ENCODE measurements around the gene PTPRG. TPM values are rescaled to one million over a fixed set of nuclear protein-coding genes. Genes with fewer than 3 reads are reported as not detected.

PTPRG gene
- total and polyA plus RNA-seq, 2 experiments from 2014 or later: 8.5 to 34.9 TPM

GRCh38 chr3:61796911-61797310 lies 235.5 kb downstream of the PTPRG start:
- H3K36me3 ChIP-seq (replicated peaks; ENCODE audit: insufficient read depth, low read depth): no peaks in the 10 kb centered on the region
- no peak for TF ChIP-seq CTCF (IDR thresholded peaks at IDR 0.05; ENCODE audit: poor library complexity)
- no peak for TF ChIP-seq EZH2phosphoT487 (IDR thresholded peaks at IDR 0.05; ENCODE audit: low read depth, severe bottlenecking, unreplicated experiment)
- TF ChIP-seq EZH2 (IDR thresholded peaks at IDR 0.05; ENCODE audit: borderline replicate concordance): no peak
- H3K4me3 ChIP-seq: no peak overlapping the region
- DNase-seq (ENCODE audit: low spot score): no peak
- no peak overlapping the region for H2AFZ ChIP-seq
- H3K4me1 ChIP-seq (ENCODE audit: insufficient read depth): no peaks in the 10 kb centered on the region
- H4K20me1 ChIP-seq (ENCODE audit: insufficient read depth, poor library complexity, severe bottlenecking): no peaks in the 10 kb centered on the region
- no peaks in the 10 kb centered on the region for H3K9me3 ChIP-seq (ENCODE audit: low read depth)
- no peak overlapping the region for H3K27ac ChIP-seq
- H3K4me2 ChIP-seq: no peak overlapping the region
- H3K79me2 ChIP-seq: peaks cover 23% of the 10 kb centered on the region
- 72% methylated on average over 6 of the region's 6 CpGs for WGBS (ENCODE audit: low lambda C conversion rate, missing lambda C conversion rate)
- no peaks in the 10 kb centered on the region for H3K9me2 ChIP-seq (replicated peaks; ENCODE audit: insufficient read depth)
- no peaks in the 10 kb centered on the region for H3K27me3 ChIP-seq

- Histone ChIP-seq H3K27me3 (no peaks in the 10 kb centered on the region), H4K20me1 (ENCODE audit: insufficient read depth, poor library complexity, severe bottlenecking) (peaks cover 3% of the 10 kb centered on the region), H3K4me3 (no peak overlapping the region), H3K79me2 (peaks cover 12% of the 10 kb centered on the region), H2AFZ (no peak overlapping the region), H3K4me2 (no peak overlapping the region), H3K36me3 (replicated peaks; ENCODE audit: insufficient read depth, low read depth) (no peaks in the 10 kb centered on the region), H3K9me3 (ENCODE audit: low read depth) (no peaks in the 10 kb centered on the region), H3K9me2 (replicated peaks; ENCODE audit: insufficient read depth) (no peaks in the 10 kb centered on the region), H3K4me1 (ENCODE audit: insufficient read depth) (peaks cover 8% of the 10 kb centered on the region), H3K27ac (no peak overlapping the region)
- no peak for TF ChIP-seq EZH2 (IDR thresholded peaks at IDR 0.05; ENCODE audit: borderline replicate concordance)
- no peak for TF ChIP-seq CTCF (IDR thresholded peaks at IDR 0.05; ENCODE audit: poor library complexity)
- TF ChIP-seq EZH2phosphoT487 (IDR thresholded peaks at IDR 0.05; ENCODE audit: low read depth, severe bottlenecking, unreplicated experiment): no peak
- DNase-seq (ENCODE audit: low spot score): no peak
- WGBS (ENCODE audit: low lambda C conversion rate, missing lambda C conversion rate): 100% methylated on average over 1 of the region's 1 CpG
These were observed 241.4 kb downstream of the PTPRG start for GRCh38 chr3:61802772-61803171.

- no peaks in the 10 kb centered on the region for H3K36me3 ChIP-seq (replicated peaks; ENCODE audit: insufficient read depth, low read depth)
- H3K4me3 ChIP-seq: no peak overlapping the region
- TF ChIP-seq EZH2phosphoT487 (IDR thresholded peaks at IDR 0.05; ENCODE audit: low read depth, severe bottlenecking, unreplicated experiment) (no peak), CTCF (IDR thresholded peaks at IDR 0.05; ENCODE audit: poor library complexity) (no peak), EZH2 (IDR thresholded peaks at IDR 0.05; ENCODE audit: borderline replicate concordance) (no peak)
- no peaks in the 10 kb centered on the region for H3K9me3 ChIP-seq (ENCODE audit: low read depth)
- H3K27ac ChIP-seq: no peak overlapping the region
- no peaks in the 10 kb centered on the region for H3K9me2 ChIP-seq (replicated peaks; ENCODE audit: insufficient read depth)
- H3K4me1 ChIP-seq (ENCODE audit: insufficient read depth): peaks cover 18% of the 10 kb centered on the region
- H2AFZ ChIP-seq: no peak overlapping the region
- no peak for DNase-seq (ENCODE audit: low spot score)
- peaks cover 3% of the 10 kb centered on the region for H4K20me1 ChIP-seq (ENCODE audit: insufficient read depth, poor library complexity, severe bottlenecking)
- no peak overlapping the region for H3K4me2 ChIP-seq
- peaks cover 10% of the 10 kb centered on the region for H3K79me2 ChIP-seq
- no peaks in the 10 kb centered on the region for H3K27me3 ChIP-seq
- WGBS (ENCODE audit: low lambda C conversion rate, missing lambda C conversion rate): 65% methylated on average over 1 of the region's 1 CpG
These were observed 242.6 kb downstream of the PTPRG start for GRCh38 chr3:61803983-61804382.

GRCh38 chr3:61804782-61805181 lies 243.4 kb downstream of the PTPRG start:
- H3K4me3 ChIP-seq: no peak overlapping the region
- no peak for DNase-seq (ENCODE audit: low spot score)
- no peaks in the 10 kb centered on the region for H3K36me3 ChIP-seq (replicated peaks; ENCODE audit: insufficient read depth, low read depth)
- H3K4me2 ChIP-seq: no peak overlapping the region
- peaks cover 18% of the 10 kb centered on the region for H3K4me1 ChIP-seq (ENCODE audit: insufficient read depth)
- H3K27ac ChIP-seq: no peak overlapping the region
- no peaks in the 10 kb centered on the region for H3K9me3 ChIP-seq (ENCODE audit: low read depth)
- no peak overlapping the region for H2AFZ ChIP-seq
- H3K79me2 ChIP-seq: peaks cover 7% of the 10 kb centered on the region
- peaks cover 3% of the 10 kb centered on the region for H4K20me1 ChIP-seq (ENCODE audit: insufficient read depth, poor library complexity, severe bottlenecking)
- TF ChIP-seq EZH2 (IDR thresholded peaks at IDR 0.05; ENCODE audit: borderline replicate concordance) (no peak), CTCF (IDR thresholded peaks at IDR 0.05; ENCODE audit: poor library complexity) (no peak), EZH2phosphoT487 (IDR thresholded peaks at IDR 0.05; ENCODE audit: low read depth, severe bottlenecking, unreplicated experiment) (no peak)
- 96% methylated on average over 1 of the region's 1 CpG for whole genome bisulfite sequencing (ENCODE audit: low lambda C conversion rate, missing lambda C conversion rate)
- no peaks in the 10 kb centered on the region for H3K9me2 ChIP-seq (replicated peaks; ENCODE audit: insufficient read depth)
- no peaks in the 10 kb centered on the region for H3K27me3 ChIP-seq
